ENCODE data around the gene TMCO1.
"Not testable (repeated sequence)": the region's sequence is repeated elsewhere in the genome, so short reads cannot be mapped to it uniquely, and the experiment has no call there.

The TMCO1 gene

DNA sequence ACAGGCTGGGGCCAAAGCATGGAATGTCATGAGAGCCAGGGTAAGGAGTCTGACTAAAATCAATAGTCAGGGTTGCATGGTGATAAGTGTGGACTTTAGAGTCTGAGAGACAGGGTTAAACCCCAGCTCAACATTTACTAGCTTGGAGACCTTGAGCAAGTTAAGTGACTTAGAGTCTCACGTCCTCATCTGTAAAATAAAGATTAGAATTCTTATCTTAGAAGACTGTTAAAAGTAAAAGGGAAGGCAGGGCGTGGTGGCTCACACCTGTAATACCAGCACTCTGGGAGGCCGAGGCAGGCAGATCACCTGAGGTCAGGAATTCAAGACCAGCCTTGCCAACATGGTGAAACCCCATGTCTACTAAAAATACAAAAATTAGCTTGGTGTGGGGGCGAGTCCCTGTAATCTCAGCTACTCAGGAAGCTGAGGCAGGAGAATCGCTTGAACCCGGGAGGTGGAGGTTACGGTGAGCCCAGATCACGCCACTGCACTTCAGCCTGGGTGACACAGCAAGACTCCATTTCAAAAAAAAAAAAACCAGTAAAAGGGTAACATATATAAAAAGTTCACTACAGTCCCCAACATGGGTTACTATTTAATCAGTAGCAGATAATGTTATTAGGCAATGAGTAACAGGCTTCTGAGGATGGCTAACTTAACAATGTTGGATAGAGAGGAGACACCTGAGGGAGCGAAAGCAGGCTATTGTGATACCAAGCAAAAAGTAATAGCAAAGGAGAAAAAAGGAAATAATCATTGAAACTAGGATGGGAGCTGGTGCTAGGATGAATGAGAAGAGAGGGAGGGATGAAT lies 20.8 kb downstream of the TMCO1 start:
- DNase-seq (ENCODE audit: low read depth in 2 of 2) = no peak

DNA sequence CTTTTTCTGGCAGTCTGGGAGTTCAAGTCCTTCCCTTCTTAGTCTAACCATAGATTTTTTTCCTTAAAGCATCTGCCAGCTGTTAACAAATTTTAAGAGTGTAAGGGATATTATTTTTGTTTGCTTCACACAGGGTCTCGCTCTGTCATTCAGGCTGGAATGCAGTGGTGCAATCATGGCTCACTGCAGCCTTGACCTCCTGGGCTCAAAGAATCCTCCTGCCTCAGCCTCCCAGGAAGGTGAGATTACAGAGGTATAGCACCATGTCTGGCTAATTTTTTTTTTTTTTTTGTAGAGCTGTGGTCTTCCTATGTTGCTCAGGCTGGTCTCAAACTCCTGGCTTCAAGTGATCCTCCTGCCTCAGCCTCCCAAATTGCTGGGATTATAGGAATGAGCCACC lies 23.8 kb downstream of the TMCO1 start:
- not testable (repeated sequence) for DNase-seq (ENCODE audit: low read depth in 2 of 2)

DNA sequence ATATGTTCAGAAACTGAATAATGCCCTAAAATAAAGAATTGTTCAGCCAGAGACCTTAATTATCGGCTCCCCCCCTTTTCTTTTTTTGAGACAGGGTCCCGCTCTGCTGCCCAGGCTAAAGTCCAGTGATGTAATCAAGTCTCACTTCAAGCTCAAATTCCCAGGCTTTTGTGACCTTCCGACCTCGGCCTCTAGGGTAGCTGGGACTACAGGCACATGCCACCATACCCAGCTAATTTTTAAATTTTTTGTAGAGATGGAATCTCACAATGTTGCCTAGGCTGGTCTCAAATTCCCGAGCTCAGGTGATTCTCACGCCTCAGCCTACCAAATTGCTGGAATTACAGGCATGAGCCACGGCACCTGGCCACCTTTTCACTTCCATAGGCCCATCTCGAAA lies 26.5 kb downstream of the TMCO1 start:
- no peak for DNase-seq (ENCODE audit: low read depth in 2 of 2)

DNA sequence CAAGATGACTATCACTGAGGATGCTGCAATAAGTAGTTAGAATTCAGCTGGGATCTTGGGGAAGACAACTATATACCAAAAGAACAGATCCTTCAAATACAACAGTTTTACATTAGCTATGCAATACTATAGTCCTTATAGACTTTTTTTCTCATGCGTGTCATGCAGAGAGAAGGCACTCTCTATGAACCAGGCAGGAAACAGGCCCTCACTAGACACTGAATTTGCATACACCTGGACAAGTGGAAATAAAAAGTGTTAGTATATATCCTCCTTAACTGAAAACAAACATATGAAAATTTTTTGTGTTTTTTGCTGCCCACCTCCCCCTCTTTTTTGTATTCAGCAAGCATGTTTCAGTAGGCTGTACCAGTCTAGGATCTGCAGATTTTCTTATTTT lies 29.9 kb downstream of the TMCO1 start:
- no peak for DNase-seq (ENCODE audit: low read depth in 2 of 2)

DNA sequence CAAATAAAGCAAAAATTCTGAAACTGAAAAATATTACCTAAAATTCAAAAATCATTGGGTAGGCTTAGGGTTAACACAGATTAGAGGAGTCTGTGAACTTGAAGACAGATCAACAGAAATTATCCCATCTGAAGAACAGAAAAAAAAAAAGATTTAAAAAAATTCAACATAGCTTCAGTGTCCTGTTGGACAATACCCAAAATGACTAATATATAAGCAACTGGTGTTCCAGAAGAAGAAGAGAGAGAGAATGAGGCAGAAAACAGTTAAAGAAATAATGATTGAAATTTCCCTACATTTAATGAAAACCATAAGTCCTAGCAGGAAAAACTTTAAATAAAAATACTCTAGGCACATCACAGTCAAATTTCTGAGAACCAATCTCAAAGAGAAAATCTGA lies 31.5 kb downstream of the TMCO1 start:
- peak in 1 of 2 experiments; percentile 4 for DNase-seq (ENCODE audit: low read depth in 2 of 2)

DNA sequence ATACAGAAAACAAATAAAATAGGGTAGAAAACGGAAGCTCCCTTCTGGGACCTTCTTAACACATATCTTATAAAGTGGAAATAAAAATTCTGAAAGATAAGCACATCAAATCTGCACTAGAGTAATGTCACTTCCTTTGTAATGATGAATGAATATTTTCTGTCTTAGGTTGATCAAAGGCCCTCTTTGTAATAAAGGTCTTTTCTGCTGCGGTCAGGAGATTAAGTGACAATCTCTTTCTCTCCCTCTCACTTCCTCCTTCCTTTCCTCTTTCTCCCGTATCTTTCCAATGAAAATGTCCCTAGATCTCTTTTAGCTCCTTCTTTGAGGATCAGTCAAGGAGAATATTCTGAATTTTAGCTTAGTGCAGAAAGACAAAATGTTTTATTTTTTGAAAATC lies 33.8 kb downstream of the TMCO1 start:
- no peak for DNase-seq (ENCODE audit: low read depth in 2 of 2)

DNA sequence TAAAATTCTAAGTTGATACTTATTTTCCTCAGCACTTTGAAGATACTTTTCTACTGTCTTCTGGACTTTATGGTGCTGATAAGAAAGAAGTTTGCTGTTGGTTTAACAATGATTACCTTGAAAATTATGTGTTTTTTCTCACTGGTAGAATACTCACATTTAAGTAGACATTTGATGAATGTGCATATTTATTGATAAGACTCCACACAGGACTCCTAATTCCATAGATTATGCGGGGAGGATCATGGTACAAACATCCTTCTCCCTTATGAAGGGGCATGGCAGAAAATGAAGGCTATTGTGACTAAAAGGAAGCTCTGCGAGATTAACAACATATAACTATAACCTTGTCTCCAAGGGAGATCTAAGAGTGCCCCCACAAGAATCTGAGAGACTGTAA lies 41.8 kb downstream of the TMCO1 start:
- DNase-seq (ENCODE audit: low read depth in 2 of 2) = no peak

DNA sequence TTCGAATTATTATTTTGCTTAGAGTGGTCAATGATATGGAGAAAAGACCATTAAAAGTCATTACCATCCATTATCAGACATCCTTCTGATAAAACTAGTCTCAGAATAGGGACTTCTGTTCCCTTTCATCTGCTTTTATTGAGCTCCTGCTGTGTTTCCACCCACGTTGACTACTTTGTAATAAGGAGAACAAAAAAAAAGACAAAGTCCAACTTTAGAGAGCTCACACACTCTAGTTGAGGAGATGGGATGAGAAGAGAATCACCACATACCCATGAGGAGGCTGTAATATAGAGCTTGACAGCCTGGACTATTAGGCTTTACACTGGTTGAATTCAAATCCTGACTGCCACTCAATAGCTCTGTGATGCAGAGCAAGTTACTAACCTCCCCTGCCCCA lies 42.5 kb downstream of the TMCO1 start:
- DNase-seq (ENCODE audit: low read depth in 2 of 2) = no peak

DNA sequence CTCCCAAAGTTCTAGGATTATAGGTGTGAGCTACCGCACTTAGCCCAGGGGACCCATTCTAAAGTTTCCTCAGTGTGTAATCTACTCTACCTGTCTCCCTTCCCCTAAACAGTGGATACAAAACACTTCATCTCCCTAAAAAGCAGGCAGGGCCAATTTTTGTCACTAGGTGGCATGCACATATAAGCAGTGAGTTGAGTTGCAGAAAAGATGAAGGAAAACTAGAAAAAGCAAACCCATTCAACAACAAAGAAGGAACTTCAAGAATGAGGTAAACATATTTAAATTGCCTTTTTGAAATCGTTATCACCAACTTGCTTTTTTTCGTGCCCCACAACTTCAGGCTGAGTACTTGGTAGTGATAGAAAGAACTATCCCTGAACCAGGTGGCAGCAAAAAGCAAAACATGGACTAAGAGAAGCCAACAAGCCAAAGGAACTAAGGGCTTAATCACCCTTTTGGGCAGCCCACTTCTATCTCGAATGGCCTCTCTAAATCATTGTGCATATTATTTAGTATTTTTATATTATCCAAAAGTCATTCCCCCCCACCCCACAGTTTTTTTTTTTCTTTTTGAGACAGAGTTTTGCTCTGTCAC lies 50.7 kb downstream of the TMCO1 start:
- DNase-seq (ENCODE audit: low read depth in 2 of 2) = peak; percentile 32 to 35

DNA sequence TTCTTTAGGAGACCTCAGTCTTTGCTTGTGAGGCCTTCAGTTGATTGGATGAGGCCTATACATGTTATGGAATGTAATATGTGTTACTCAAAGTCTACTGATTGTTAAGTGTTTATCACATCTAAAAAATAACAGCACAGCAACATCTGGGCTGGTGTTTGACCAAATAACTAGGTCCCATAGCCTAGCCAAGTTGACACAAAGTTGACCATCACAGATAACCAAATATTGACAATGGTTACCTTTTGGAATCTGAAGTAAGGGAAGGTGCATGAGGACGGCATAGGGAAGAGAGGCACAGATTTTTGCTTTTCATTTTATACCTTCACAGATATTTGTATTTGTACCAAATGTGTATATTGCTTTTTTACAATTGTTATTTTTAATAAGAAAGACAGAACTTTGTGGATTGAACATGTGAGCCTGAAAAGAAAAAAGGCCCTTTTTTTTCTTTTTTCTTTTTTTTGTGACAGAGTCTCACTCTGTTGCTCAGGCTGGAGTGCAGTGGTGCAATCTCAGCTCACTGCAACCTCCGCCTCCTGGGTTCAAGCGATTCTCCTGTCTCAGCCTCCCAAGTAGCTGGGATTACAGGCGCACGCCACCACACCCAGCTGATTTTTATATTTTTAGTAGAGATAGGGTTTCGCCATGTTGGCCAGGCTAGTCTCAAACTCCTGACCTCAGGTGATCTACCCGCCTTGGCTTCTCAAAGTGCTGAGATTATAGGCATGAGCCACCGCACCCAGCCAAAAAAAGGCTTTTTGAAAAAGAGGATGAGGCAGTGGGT lies 52.2 kb downstream of the TMCO1 start:
- not testable (repeated sequence) for DNase-seq (ENCODE audit: low read depth in 2 of 2)

DNA sequence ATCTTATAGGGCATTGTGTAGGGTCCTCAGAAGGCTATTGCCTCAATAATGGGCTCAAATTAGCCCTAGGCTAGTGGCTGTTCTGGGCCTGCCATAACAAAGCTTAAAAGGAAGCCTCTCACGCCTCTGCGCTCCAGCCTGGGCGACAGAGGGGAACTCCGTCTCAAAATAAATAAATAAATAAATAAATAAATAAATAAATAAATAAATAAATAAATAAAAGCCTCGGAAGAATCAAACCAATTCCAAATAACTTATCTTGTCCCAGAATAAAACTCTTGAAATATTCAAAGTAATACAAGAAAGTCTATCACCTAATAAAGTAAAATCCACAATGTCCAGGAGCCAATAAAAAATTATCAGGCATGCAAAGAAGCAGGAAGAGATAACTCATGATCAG lies 55.9 kb downstream of the TMCO1 start:
- no peak for DNase-seq (ENCODE audit: low read depth in 2 of 2)

DNA sequence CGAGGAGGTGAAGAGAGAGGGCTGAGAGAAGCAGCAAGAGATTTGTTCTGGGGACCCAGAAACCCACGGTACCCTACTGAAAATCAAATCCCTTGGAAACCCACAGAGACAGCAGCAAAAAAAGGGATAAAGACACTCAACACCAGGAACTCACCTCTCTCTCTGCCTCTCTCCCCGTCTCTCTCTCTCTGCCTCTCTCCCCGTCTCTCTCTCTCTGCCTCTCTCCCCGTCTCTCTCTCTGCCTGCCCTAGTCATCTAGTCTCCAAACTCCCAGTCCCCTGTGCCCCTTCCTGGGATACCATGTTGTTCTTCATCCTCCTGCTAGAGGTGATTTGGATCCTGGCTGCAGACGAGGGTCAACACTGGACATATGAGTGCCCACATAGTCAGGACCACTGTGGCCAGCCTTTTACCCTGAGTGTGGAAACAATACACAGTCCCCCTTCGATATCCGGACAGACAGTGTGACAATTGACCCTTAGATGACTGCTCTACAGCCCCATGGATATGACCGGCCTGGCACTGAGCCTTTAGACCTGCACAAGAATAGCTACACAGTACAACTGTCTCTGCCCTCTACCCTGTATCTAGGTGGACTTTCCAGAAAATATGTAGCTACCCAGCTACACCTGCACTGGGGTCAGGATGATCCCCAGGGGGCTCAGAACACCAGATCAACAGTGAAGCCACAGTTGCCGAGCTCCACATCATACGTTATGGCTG lies 60.5 kb downstream of the TMCO1 start:
- DNase-seq (ENCODE audit: low read depth in 2 of 2) = no peak

DNA sequence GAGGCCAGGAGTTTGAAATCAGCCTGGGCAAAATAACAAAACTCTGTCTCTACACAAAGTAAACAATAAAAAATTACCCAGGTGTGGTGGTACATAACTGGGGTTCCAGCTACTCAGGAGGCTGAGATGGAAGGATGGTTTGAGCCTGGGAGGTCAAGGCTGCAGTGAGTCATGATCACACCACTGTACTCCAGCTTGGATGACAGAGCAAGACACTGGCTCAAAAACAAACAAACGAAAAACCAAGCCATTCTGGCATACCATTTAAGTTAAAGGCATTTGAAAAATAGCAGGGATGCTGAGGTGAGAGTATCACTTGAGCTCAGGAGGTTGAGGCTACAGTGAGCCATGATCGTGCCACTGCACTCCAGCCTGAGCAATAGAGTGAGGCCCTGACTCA lies 65.0 kb downstream of the TMCO1 start:
- DNase-seq (ENCODE audit: low read depth in 2 of 2) = no peak

DNA sequence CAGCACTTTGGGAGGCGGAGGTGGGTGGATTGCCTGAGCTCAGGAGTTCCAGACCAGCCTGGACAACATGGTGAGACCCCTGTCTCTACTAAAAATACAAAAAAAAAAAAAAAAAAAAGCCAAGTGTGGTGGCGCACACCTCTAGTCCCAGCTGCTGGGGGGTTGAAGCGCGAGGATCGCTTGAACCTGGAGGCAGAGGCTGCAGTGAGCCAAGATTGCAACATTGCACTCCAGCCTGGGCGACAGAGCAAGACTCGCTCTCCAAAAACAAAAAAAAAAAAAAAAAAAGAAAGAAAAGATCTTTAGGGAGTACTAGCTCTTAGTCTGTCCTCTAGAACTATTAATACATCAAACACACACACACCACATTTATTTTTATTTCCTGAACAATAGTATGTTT lies 66.7 kb downstream of the TMCO1 start:
- DNase-seq (ENCODE audit: low read depth in 2 of 2) = not testable (repeated sequence)

DNA sequence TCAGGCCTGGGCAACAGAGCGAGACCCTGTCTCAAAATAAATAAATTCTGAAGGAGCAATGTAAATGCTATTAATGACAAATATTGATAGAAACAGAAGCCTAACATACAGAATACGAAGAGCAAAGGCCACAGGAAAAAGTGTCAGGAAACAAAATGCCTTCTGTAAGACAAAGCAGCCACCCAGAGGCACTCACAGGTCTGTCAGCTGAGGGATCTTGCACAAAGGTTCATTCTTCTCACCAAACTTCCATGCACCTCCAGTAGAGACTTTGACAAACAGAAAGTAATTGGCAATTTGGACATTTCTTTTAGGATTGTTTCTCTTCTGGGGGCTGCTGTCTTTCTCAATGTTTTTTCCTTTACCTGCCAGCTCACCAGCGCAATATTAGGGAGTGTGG lies 69.1 kb downstream of the TMCO1 start:
- DNase-seq (ENCODE audit: low read depth in 2 of 2) = no peak

DNA sequence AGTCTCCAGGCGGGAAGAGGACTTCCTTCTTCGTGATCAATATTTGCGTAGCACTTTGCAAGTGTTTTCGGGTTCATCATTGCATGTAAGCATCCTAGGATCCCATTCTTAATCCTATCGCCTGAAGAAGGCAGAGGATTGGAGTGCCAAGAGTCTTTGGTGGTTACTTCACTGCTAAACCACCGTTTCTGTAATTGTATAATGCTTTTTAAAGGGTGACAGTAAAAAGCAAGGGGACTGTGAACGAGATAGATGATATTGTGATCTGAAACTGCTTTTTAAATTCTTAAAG lies 70.0 kb downstream of the TMCO1 start:
- DNase-seq (ENCODE audit: low read depth in 2 of 2) = no peak

DNA sequence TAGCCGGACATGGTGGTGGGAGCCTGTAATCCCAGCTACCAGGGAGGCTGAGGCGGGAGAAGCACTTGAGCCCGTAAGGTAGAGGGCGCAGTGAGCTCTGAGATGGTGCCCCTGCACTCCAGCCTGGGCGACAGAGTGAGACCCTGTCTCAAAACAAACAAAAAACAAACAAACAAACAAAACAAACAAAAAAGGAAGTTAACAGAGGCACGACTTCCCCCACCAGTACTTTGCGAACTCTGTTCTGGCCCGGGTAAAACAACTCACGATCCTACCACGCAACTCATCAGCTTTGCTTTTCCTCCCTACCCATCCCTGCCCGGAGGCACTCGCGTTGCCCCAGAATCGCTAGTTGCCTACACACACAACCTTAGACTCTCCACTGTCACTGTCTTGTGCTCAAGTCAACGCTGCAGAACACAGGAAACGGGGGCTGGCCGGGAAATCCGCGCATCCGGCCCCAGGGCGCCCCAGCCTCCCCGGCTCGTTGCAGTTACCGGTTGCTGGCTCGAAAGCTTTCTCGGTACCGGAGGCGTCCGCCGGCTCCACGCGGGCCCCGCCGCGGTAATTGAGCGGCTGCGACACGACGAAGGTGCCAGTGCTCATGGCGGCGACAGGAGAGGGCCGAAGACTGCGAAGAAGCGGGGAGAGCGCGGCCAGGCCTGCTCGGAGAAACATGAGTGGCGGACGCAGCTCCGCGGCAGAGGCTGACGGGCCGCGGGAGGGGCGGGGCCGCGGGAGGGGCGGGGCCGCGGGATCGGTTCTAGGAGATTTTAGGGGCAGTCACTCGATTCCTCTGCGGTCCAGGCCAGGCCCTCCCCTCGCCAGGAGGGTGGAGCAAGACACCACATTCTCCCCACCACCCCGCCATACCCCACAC lies 70.5 kb downstream of the TMCO1 start, which contains the start of gene ALDH9A1:
TSS of gene ALDH9A1 (minus strand) at position 682 of the 880 bp plus-strand sequence. CDS start at position 678, 4 bp downstream.
- peak; percentile 77 to 78 for DNase-seq (ENCODE audit: low read depth in 2 of 2)

DNA sequence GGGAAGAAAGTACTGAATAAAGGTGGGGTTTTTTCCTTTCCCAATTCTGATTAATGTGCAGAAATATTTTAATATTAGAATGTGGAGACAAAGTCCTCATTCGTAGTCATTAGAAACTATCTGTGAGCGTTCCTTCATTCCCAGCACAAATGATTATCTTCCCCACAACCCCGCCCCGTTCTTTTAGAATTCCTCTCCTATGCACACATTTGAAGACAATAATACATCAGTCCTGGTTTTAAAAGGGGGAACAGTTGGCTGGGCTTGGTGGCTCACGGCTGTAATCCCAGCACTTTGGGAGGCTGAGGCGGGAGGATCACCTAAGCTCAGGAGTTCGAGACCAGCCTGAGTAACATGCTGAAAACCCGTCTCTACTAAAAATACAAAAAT lies 71.2 kb downstream of the TMCO1 start:
- DNase-seq (ENCODE audit: low read depth in 2 of 2) = no peak

DNA sequence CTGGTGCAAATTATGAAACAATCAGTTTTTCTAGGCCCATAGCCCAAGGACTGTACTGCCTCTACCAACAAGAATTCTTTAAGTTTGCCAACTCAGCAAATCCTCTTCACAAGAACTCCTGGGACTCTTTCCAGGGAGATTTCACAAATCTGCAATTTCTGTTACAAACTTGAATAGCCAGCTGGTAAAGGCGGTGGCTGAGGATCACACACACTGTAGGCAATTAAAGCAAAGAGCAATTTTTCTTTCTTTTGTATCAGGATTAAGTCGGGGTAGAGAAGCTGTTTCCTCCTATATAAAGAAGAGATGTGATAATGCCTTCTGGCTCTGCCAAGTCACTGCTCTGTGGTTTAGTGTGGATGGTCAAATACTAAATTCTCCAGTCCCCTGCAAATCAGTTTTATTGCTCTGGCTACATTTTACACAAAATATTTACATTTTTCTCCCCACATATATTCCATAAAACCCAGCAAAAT lies 72.0 kb downstream of the TMCO1 start:
- peak; percentile 85 to 88 for DNase-seq (ENCODE audit: low read depth in 2 of 2)

DNA sequence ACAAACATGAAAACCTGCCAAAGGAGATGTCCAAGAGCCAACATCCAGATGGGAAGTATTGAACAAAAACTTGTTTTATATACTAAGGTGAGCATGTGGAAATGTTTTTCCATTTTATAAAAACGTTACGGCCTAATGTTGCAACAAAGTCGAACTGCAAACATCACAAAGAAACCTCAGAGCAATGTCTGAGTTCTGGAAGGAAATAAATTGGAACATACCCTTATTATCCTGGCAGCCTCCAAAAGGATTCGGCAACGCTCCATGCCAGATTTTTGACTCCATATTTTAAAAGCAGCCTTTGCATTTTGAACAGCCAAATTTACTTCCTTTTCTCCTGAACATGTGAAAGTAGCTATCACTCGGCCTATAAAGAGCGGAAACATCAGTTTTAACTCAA lies 73.6 kb downstream of the TMCO1 start:
- DNase-seq (ENCODE audit: low read depth in 2 of 2) = no peak

DNA sequence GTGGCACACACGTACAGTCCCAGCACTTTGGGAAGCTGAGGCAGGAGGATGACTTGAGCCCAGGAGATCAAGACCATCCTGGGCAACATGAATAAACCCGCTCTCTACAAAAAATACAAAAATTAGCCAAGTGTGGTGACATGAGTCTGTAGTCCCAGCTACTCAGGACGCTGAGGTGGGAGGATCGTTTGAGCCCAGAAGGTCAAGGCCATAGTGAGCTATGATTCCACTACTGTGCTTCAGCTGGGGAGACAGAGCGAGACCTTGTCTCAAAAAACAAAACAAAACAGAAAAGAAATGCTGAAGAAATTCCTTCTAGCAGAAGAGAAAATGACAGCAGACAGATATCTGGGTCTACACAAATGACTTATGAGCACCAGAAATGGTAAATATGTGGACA lies 80.6 kb downstream of the TMCO1 start:
- no peak for DNase-seq (ENCODE audit: low read depth in 2 of 2)
